ENCODE measurements around the gene SYT17.
"Not testable (repeated sequence)": the region's sequence is repeated elsewhere in the genome, so short reads cannot be mapped to it uniquely, and the experiment has no call there.

SYT17 gene

DNA sequence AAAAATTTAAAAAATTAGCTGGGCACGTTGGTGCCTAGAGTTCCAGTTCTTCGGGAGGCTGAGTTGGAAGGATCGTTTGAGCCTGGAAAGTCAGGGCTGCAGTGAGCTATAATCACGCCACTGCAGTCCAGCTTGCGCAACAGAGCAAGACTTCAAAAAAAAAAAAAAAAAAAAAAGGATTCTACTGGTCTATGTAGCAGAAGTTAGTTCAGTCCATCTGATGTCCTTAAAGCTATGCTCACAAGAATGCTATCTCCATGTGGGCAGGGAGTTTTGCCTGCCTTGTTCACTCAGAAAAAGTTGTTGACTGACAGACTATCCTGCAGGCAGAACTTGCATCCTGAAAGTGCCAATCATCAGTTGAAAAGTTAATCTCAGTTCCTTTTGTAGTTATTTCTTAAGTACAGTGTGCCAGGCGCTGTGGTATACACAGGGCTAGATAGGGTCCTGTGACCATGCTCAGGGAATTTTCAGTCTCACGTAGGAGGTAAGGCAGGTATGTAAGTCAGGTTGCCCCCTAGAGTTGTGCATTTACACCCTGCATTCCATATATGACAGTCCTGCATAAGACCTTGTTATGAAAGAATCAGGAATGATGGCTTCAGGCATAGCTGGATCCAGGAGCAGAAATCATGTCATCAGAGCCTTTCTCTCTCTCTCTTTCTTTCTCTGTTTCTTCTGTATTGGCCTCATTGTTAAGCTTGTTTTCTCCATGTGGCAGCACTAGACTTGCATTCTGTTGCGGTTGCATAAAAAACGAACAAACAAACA is 7.6 kb downstream of the SYT17 start:
- DNase-seq, result no peak

DNA sequence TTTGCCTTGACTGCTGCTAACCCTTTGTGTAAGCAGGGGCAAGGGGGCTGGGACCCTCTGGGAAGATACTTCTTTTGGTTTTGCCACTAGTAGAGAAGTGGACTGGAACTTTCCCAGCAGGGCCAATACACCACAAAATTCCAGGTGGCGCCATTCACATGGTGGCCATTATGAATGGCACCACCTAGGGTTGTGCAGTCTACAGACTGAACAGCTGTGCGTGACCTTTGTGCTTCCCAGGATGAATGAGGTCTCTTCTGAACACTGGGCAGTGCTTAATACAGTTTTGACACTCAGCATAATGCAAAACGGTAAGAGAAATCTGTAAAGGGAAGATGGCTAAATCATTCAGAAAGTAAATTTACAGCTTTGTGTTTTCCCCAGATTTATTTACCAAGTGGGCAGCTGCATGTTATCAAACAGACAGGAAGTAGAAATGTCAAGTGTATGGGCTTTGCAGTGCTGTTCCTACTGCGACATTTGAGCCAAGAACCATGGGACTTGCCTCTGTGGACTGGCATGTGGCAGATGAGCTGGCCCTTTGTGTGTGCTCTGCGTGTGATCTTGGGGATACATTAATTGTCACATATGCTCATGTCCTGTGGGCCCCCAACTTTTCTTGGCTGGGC is 9.2 kb downstream of the SYT17 start:
- DNase-seq, result no peak

DNA sequence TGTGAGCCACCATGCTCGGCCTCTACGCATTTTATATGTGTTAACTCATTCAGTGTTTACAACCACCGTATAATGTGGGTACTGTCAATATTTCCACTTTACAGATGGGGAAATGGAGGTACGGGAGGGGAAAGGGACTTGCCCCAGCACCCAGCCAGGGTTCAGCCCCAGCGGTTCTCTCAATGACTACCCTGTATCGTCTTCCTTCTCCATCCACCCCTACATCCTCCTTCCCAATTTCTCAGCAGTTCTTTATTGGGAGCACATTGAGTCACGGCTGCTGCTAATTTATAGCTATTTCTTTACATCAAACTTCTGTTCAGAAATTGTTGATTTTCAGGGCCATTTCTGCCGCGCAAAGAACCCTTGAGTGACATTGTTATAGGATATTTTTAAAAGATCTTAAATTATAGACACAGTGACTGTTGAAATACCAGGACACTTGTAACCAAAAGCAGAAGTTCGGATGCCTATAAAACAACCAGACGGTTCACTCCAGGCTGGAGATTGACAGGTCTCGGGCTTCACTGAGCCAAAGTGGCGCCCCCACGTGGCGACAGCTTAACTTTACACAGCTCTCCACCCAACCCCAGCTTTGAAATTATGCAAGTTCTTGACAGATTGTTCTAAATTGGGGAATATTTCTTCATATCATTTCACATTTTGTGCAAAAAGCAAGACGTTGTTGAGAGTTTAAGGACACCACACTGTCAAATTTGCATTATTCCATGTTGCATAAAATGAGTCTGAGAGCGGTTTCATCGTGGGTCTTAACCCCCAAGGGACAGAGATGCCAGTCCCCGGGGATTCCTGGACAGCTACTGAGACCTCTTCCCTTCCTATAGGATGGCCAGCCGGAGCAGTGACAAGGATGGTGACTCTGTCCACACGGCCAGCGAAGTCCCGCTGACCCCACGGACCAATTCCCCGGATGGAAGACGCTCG is 11.8 kb downstream of the SYT17 start:
- peak; percentile 67 for DNase-seq

DNA sequence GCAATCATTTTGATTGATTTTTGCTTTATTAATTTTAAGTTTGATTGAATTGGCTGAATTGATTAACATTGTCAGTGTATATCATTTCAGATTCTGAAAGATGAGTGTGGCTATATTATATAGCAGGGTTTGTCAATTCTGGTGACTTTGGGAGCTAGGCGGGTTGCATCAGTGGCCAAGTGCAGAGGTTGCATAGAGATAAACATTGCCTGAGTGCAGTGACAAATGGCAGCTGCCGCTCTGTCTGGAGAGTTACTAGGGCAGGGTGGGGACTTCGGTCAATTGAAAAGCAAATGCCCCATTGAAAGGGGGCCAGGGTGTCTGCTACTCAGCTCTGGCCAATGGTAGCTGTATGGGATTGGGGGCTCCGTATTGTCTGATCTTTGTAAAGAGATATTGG is 12.7 kb downstream of the SYT17 start:
- no peak for DNase-seq

DNA sequence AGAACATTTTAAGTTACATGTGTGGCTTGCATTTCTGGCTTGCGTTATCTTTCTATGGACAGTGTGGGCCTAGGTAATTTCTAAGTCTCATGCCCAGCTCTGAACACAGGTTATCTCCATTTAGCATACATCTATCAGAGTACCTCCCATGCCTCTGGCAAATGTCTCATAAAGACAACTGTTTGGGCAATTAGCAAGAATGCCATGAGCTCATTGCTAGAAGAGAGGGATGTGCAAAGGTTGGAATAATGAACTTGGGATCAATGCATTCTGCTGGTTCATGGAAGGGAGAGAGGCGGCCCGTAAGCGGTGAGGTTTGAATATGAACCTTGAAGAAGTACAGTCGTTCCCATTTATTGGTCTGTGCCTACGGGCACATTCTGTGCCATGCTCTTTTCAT is 14.4 kb downstream of the SYT17 start:
- DNase-seq, result no peak

DNA sequence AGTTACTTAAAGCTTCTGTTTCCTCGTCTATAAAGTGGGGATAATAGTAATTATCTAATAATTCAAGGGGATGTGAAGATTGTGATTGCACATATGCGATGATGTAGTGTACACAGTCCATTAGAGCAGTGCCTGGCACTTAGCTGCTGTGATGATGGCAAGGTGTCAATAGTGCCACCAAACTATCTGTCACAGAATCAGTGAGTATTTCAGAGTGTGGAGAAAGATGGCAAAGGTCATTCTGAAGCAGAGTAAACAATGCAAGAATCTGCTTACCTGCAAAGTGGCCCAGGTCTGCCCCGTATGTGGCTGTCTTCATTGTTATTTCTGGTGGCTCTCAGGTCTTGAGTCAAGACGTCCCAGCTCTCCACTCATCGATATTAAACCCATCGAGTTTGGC is 15.1 kb downstream of the SYT17 start:
- DNase-seq, result no peak

DNA sequence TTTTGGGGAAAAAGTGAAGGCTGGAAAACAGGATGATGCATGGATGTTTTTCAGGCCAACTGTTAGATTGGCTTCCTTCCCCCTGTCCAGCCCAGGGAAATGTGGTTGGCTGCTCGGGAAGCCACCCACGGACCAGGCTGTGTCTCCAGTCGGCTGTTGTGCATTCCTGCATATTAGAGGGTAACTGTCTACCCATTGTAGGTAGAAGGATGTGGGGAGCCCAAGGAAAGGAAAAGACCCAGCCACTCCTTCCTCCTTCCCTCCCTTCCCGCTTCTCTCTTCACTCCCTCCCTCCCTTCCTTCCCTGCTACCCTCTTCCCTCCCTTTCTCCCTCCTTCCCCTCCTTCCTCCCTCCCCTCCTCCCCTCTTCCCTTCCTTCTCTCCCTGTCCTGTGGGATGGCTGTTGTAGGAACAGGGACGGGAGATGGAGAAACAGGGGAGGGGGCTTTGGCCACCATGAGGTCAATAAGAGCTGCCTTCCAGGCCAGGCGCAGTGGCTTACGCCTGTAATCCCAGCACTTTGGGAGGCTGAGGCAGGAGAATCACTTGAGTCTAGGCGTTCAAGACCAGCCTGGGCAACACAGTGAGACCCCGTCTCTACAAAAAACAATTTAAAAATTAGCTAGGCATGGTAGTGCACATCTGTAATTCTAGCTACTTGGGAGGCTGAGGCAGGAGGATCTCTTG is 16.9 kb downstream of the SYT17 start:
- no peak for DNase-seq

DNA sequence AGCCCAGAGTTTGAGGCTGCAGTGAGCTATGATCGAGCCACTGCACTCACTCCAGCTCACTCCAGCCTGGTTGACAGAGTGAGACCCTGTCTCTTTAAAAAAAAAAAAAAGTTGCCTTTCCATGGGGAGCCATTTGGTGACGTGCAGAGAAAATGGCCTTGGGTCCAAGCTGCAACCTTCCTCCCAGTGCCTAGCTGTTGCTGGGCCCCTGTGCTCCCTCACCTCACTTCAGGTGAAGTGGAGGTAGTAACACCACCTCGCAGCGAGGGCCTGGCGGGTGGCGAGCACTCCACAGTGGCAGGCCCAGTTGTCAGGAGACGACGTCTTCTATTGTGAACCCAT is 17.4 kb downstream of the SYT17 start:
- no peak for DNase-seq

DNA sequence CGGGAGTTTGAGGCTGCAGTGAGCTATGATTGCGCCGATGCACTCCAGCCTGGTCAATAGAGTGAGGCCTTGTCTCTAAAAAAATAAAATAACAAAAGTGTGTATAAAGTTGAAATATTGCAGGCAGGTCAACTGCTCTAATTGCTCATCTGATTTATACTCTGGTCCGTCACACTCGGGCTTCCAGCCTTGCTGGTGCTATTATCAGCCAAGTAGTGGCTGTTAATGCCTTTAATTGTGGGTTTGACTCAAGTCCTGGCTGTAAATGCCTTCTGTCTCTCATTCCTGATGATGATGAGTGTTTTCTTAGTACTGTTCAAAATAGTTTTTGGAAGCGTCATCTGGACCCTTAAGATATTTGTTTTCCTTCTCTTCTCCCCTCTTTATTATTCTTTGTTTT is 18.4 kb downstream of the SYT17 start:
- DNase-seq, result no peak

DNA sequence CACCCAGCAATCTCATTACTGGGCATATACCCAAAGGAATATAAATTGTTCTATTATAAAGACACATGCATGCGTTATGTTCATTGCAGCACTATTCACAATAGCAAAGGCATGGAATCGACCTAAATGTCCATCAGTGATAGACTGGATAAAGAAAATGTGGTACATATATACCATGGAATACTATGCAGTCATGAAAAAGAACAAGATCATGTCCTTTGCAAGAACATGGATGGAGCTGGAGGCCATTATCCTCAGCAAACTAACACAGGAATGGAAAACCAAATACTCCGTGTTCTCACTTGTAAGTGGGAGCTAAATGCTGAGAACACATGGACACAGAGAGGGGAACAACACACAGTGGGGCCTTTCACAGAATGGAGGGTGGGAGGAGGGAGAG is 19.9 kb downstream of the SYT17 start:
- DNase-seq, result not testable (repeated sequence)

DNA sequence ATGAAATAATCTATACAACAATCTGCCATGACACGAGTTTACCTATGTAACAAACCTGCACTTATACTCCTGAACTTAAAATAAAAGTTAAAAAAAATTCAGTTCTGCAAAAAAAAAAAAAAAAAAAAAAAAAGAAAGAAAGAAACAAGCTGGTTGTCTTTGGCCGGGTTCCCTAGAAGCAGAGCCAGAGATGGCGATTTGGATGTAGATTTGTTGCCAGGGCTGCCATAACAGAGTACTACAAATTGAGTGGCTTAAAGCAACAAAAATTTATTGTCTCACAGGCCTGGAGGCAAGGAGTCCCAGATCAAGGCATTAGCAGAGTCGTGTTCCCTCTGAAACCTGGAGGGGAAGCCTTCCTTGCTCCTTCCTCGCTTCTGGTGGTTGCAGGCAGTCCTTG is 20.4 kb downstream of the SYT17 start:
- no peak for DNase-seq

DNA sequence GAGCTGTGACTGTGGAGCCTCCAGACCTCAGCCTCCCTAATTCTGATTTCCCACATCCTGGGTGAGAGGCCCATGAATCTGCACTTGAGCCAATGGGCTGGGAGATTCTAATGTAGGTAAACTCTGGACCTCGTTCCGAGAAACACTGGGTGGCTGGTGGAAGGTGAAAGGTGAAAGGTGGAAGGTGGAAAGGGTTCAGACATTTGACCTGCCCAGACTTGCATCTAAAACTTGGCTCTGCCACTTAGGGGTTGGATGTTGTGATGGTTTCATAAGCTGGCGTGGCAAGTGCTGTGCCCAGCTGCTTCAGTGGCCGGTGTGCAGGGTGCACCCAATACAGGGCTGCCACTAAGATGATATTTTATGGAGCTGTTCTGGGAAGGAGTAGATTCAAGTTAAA is 24.8 kb downstream of the SYT17 start:
- DNase-seq, result no peak

DNA sequence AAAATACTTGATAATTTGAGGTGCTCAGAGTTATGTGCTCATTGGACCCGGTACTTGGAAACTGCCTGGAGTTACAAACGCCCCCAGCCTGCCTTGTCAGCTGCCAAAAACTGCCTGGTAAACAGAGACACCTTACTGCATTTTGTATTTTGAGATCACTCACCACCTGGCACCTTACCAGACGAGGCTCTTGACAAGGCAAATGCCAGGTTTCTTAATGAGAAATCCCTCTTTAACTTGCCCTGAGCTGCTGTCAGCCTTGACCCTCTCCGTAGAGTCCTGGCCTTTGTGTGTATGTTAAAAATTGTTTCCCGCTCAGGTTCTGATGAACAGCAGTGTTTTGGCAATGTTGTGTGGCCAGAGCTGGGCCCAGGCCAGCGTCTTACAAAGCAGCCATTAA is 28.8 kb downstream of the SYT17 start:
- no peak for DNase-seq

DNA sequence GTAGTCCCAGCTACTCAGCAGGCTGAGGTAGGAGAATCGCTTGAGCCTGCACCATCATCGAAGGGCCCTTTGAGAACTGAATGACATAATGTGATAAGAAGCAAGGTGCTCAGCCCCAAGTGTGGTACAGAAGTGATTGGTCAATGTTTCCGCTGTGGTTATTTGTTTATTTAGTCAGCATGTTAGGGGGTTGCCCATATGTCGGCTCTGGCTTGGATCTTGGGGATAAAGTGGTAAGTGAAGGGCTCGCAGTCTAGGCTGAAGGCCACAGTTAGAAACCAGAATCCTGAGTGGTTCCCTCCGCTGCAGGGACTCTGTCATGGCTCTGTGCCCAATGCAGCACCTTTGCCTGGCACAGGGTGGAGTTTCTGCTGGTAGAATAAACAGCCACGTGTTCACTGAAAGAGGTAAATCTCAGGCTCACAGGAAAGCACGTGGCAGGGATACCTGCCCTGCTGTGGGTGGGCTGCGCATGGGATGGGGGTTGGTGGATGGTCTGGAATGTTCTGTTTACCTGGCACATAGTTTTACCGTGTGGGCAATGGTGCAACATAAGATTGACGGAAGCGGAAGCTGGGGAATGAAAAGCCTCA is 35.4 kb downstream of the SYT17 start:
- DNase-seq, result no peak

DNA sequence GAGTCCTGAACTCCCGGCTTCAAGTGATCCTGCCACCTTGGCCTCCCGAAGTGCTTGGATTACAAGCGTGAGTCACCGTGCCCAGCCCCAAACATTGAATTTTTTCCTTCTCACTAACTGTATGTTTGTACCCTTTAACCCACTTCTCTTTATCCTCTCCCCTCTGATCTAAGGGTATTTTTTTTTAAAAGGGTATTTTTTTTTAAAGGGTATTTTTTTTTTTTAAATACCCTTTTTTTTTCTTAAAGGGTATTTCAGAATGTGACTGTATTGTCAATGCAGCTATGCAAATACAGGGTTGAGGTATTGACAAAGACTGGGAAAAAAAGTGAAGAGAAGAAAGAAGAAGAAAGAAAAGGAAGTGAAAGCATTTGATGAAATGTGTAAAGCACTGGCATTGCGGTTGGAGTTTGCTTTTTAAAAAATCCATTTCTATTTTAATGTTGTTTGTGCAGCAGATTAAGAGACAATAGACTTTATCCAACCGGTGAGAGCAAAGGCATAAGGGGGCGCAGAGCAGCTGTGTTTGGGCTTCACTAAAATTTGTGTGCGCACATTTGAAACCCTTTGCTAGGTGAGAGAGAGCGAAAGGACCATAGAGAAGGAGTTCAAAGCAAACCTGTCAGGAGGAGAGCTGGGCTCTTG is 42.4 kb downstream of the SYT17 start:
- DNase-seq, result no peak

DNA sequence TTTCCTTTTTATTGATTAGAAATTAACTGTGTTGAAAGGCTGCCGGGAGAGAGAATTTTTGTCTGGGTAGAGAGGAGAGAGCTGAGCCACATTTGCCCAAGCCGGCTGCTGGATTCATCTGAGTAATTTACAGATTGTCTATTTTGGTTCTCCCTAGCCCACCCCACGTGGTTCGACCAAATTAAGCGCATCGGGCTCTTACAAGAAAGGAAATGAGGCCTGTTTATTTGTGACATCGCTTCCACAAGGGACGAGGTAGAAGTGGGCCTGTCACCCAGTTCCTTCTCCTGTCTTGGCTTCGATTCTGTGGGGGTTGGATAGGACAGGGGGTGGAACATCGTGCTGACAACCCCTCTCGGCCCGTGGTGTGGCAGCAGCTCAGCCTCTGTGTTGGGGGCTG is 42.9 kb downstream of the SYT17 start:
- DNase-seq, result no peak

DNA sequence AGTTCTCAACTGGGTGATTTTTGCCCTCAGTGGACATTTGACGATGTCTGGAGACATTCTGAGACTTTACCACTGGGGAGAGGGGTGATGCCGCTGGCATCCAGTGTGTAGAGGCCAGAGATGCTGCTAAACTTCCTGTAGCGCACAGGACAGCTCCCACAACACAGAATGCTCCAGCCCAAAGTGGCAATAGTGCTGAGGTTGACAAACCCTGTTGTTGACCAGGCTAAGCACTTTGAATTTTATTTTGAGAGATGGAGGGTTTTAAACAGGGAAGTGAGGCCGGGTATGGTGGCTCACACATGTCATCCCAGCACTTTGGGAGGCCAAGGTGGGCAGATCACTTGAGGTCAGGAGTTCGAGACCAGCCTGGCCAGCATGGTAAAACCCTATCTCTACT is 44.0 kb downstream of the SYT17 start:
- no peak for DNase-seq

DNA sequence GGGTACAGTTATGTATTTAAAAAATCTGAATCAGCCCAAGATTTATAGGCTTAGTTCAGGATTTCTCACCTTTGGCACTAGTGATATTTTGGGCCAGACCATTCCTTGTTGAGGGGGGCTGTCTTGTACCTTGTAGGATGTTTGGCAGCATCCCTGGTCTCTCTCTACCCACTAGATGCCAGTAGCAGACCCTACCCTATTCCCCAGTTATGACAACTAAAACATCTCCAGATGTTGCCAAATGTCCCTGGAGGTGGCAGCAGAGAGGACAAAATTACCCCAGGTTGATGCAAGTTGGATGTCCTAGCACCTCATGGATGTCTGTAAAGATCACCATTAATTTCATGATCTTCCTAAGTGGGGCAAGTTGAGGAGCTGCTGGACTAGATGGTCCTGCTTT is 45.8 kb downstream of the SYT17 start:
- peak; percentile 12 for DNase-seq

DNA sequence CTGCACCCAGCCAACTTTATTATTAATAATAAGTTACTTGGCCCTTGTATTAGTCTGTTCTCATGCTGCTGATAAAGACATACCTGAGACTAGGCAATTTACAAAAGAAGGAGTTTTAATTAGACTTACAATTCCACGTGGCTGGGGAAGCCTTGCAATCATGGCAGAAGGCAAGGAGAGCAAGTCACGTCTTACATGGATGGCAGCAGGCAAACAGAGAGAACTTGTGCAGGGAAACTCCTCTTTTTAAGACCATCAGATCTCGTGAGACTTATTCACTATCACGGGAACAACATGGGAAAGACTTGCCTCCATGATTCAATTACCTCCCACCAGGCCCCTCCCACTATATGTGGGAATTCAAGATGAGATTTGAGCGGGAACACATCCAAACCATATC is 47.7 kb downstream of the SYT17 start:
- DNase-seq, result no peak

DNA sequence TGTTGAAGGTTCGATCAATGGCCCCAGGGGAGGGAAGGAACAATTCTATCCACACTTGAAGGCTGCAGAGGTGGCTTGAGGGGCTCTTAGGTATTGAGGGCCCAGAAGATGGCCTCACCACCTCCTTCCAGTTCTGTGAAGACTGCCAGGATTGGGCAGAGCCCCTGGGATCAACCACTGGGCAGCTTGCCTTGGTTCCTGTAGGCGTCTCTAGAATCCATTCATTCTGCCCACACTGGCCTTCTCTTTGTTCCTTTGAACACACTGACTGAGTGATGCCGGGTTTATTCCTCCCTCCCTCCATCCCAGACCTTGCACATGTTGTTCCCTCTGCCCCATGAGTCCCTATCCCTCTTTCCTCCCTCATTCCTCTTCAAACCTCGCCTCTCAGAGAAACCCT is 50.5 kb downstream of the SYT17 start:
- DNase-seq, result no peak

DNA sequence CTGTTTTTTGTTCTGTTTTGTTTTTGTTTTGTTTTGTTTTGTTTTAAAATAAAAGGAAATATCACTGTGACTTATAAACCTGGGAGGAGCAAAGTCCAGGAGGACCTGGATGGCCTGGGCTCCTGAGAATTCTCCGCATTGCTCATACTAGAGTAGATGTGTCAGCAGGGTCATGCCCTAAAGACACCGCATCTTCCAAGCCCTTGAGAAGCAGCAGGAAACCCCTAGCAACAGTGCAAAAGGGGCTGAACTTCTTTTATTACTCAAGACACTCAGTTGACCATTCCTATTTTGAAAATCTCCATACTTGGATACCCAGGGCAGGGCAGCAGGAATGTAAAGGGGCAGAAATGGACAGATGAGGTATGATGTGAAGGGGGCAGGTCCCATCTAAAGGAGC is 51.8 kb downstream of the SYT17 start:
- no peak for DNase-seq

Measured in stimulated activated CD4-positive, alpha-beta T cell treated with anti-CD3 and anti-CD28 coated beads, Interleukin-15, amount 100 ng/mL, for 24 hours (primary cell).